Stimulated activated naive CD8-positive, alpha-beta T cell treated with anti-CD3 and anti-CD28 coated beads, Interleukin-15, amount 100 ng/mL, for 72 hours (primary cell): ENCODE data around the gene CARD8.
"Not testable (repeated sequence)": the region's sequence is repeated elsewhere in the genome, so short reads cannot be mapped to it uniquely, and the experiment has no call there.

ENCODE experiments used
- ATAC-seq: fragments of 150-1000 bp; cut with Tn5 transposase; 2 replicates; pipeline ENCODE4 v1.10.0; 2021; ENCODE audit warnings: mild to moderate bottlenecking, moderate library complexity
- DNase-seq, 2 donors: peaks; one replicate each; pipeline ENCODE4 v3.0.0; 2021 to 2022
- H3K27ac Mint-ChIP-seq, 2 donors: one replicate each; pipeline ENCODE4 v1.8.0; 2022; ENCODE audit warnings: mild to moderate bottlenecking in 2 of 2, mixed read lengths in 2 of 2, moderate library complexity in 2 of 2
- H3K27me3 Mint-ChIP-seq: one replicate; pipeline ENCODE4 v1.8.0; 2022; ENCODE audit warnings: mixed read lengths
- H3K4me1 Mint-ChIP-seq: one replicate; pipeline ENCODE4 v1.8.0; 2022; ENCODE audit warnings: mild to moderate bottlenecking, mixed read lengths
- H3K4me3 Mint-ChIP-seq, 2 donors: one replicate each; pipeline ENCODE4 v1.8.0; 2022; ENCODE audit warnings: mild to moderate bottlenecking in 2 of 2, mixed read lengths in 2 of 2, moderate library complexity in 1 of 2
- H3K9me3 Mint-ChIP-seq, 2 donors: one replicate each; pipeline ENCODE4 v1.8.0; 2022; ENCODE audit warnings: mixed read lengths in 2 of 2

Gene CARD8

GRCh38 chr19:48279747-48280146 is 24.0 kb upstream of the CARD8 start:
- Mint-ChIP-seq H3K27ac (no peak overlapping the region), H3K9me3 (no peaks in the 10 kb centered on the region), H3K4me1 (peaks cover 5% of the 10 kb centered on the region), H3K27me3 (no peaks in the 10 kb centered on the region), H3K4me3 (no peak overlapping the region)
- DNase-seq (no peak), ATAC-seq (no peak)

GRCh38 chr19:48274938-48275337 is 19.2 kb upstream of the CARD8 start:
- no peak for DNase-seq
- Mint-ChIP-seq H3K4me3 (no peak overlapping the region), H3K27me3 (peaks cover 3% of the 10 kb centered on the region), H3K4me1 (peaks cover 25% of the 10 kb centered on the region), H3K9me3 (no peaks in the 10 kb centered on the region), H3K27ac (peak overlapping the region in 1 of 2 donors; percentile 94)
- no peak for ATAC-seq

- H3K4me3 Mint-ChIP-seq, result no peak overlapping the region
- no peak for DNase-seq
- no peak for ATAC-seq
- H3K27ac Mint-ChIP-seq, result no peak overlapping the region
- H3K27me3 Mint-ChIP-seq, result peaks cover 8% of the 10 kb centered on the region
- no peaks in the 10 kb centered on the region for H3K9me3 Mint-ChIP-seq
- H3K4me1 Mint-ChIP-seq, result peaks cover 25% of the 10 kb centered on the region
Observed at GRCh38 chr19:48274173-48274572, 18.5 kb upstream of the CARD8 start.

GRCh38 chr19:48271531-48272151 is 15.9 kb upstream of the CARD8 start:
- DNase-seq (peak; percentile 29 to 34), ATAC-seq (peak; percentile 77)
- Mint-ChIP-seq H3K4me1 (peaks cover 25% of the 10 kb centered on the region), H3K27ac (peak overlapping the region in 1 of 2 donors; percentile 63), H3K4me3 (peak overlapping the region; percentile 94 to 98), H3K9me3 (no peaks in the 10 kb centered on the region), H3K27me3 (peaks cover 8% of the 10 kb centered on the region)

GRCh38 chr19:48269617-48270026 is 13.9 kb upstream of the CARD8 start:
- not testable (repeated sequence) for ATAC-seq, DNase-seq, H3K27ac Mint-ChIP-seq, H3K9me3 Mint-ChIP-seq
- Mint-ChIP-seq H3K27me3 (peaks cover 17% of the 10 kb centered on the region), H3K4me3 (peak overlapping the region in 1 of 2 donors; percentile 50), H3K4me1 (peaks cover 25% of the 10 kb centered on the region)

- not testable (repeated sequence) for ATAC-seq, DNase-seq, H3K4me3 Mint-ChIP-seq, H3K9me3 Mint-ChIP-seq, H3K27ac Mint-ChIP-seq
- Mint-ChIP-seq H3K27me3 (peaks cover 21% of the 10 kb centered on the region), H3K4me1 (peaks cover 16% of the 10 kb centered on the region)
Observed at GRCh38 chr19:48265326-48265725, 9.6 kb upstream of the CARD8 start.

GRCh38 chr19:48260359-48260714 is 4.6 kb upstream of the CARD8 start:
- H3K9me3 Mint-ChIP-seq, DNase-seq, ATAC-seq: not testable (repeated sequence)
- peaks cover 39% of the 10 kb centered on the region for H3K4me1 Mint-ChIP-seq
- H3K4me3 Mint-ChIP-seq, result peak overlapping the region; percentile 83 to 92
- peak overlapping the region; percentile 95 to 98 for H3K27ac Mint-ChIP-seq
- peaks cover 11% of the 10 kb centered on the region for H3K27me3 Mint-ChIP-seq

- H3K27ac Mint-ChIP-seq, result peak overlapping the region in 1 of 2 donors; percentile 19
- not testable (repeated sequence) for H3K27me3 Mint-ChIP-seq
Observed at GRCh38 chr19:48258992-48259391, 3.3 kb upstream of the CARD8 start.

GRCh38 chr19:48258350-48258749 is 2.6 kb upstream of the CARD8 start:
- no peak for ATAC-seq
- peaks cover 57% of the 10 kb centered on the region for H3K4me1 Mint-ChIP-seq
- no peak for DNase-seq
- H3K9me3 Mint-ChIP-seq, result no peaks in the 10 kb centered on the region
- H3K4me3 Mint-ChIP-seq, result peak overlapping the region; percentile 78 to 92
- no peaks in the 10 kb centered on the region for H3K27me3 Mint-ChIP-seq
- peak overlapping the region; percentile 91 to 92 for H3K27ac Mint-ChIP-seq

More at GRCh38 chr19:48258992-48259391, 3.3 kb upstream of the CARD8 start:
- H3K9me3 Mint-ChIP-seq, ATAC-seq, DNase-seq: not testable (repeated sequence)
- Mint-ChIP-seq H3K4me1 (peaks cover 50% of the 10 kb centered on the region), H3K4me3 (peak overlapping the region; percentile 42 to 92)

- Mint-ChIP-seq H3K9me3 (no peaks in the 10 kb centered on the region), H3K4me1 (peaks cover 80% of the 10 kb centered on the region), H3K27ac (peak overlapping the region in 1 of 2 donors; percentile 92), H3K4me3 (peak overlapping the region; percentile 83 to 84), H3K27me3 (no peaks in the 10 kb centered on the region)
- ATAC-seq (no peak), DNase-seq (no peak)
Observed at GRCh38 chr19:48254529-48254970, 1.2 kb downstream of the CARD8 start.

- Mint-ChIP-seq H3K4me3 (peak overlapping the region; percentile 65 to 83), H3K27me3 (no peaks in the 10 kb centered on the region), H3K4me1 (peaks cover 80% of the 10 kb centered on the region), H3K9me3 (no peaks in the 10 kb centered on the region), H3K27ac (peak overlapping the region in 1 of 2 donors; percentile 92)
- no peak for ATAC-seq
- no peak for DNase-seq
Observed at GRCh38 chr19:48253999-48254398, 1.7 kb downstream of the CARD8 start.

GRCh38 chr19:48252609-48253008 is 3.1 kb downstream of the CARD8 start:
- no peak for ATAC-seq
- Mint-ChIP-seq H3K27me3 (no peaks in the 10 kb centered on the region), H3K9me3 (no peaks in the 10 kb centered on the region), H3K4me3 (peak overlapping the region in 1 of 2 donors; percentile 4), H3K4me1 (peaks cover 70% of the 10 kb centered on the region), H3K27ac (no peak overlapping the region)
- no peak for DNase-seq

- H3K4me3 Mint-ChIP-seq, result peak overlapping the region; percentile 32 to 94
- peaks cover 74% of the 10 kb centered on the region for H3K4me1 Mint-ChIP-seq
- DNase-seq, result no peak
- no peaks in the 10 kb centered on the region for H3K9me3 Mint-ChIP-seq
- H3K27ac Mint-ChIP-seq, result peak overlapping the region in 1 of 2 donors; percentile 31
- H3K27me3 Mint-ChIP-seq, result no peaks in the 10 kb centered on the region
- ATAC-seq, result no peak
Observed at GRCh38 chr19:48250290-48251025, 5.3 kb downstream of the CARD8 start.

GRCh38 chr19:48249502-48250014 is 6.2 kb downstream of the CARD8 start:
- H3K9me3 Mint-ChIP-seq, result no peaks in the 10 kb centered on the region
- no peaks in the 10 kb centered on the region for H3K27me3 Mint-ChIP-seq
- peak overlapping the region; percentile 98 to 99 for H3K27ac Mint-ChIP-seq
- peak; percentile 69 to 81 for DNase-seq
- peaks cover 77% of the 10 kb centered on the region for H3K4me1 Mint-ChIP-seq
- peak overlapping the region; percentile 94 to 96 for H3K4me3 Mint-ChIP-seq
- peak; percentile 92 for ATAC-seq

- Mint-ChIP-seq H3K4me1 (peaks cover 69% of the 10 kb centered on the region), H3K27me3 (no peaks in the 10 kb centered on the region), H3K9me3 (no peaks in the 10 kb centered on the region)
Observed at GRCh38 chr19:48248081-48248833, 7.5 kb downstream of the CARD8 start.

More at GRCh38 chr19:48248081-48248833, 7.5 kb downstream of the CARD8 start:
- ATAC-seq (peak; percentile 26), DNase-seq (no peak)
- H3K27ac Mint-ChIP-seq, result peak overlapping the region; percentile 94 to 95
- H3K4me3 Mint-ChIP-seq, result peak overlapping the region; percentile 84 to 94
